Colonic mucosa (tissue), 4 donors: ENCODE data around the gene MAPT. TPM values are rescaled to one million over a fixed set of nuclear protein-coding genes. Genes with fewer than 3 reads are reported as not detected.
"Not testable (repeated sequence)": the region's sequence is repeated elsewhere in the genome, so short reads cannot be mapped to it uniquely, and the experiment has no call there.

Source experiments
- DNase-seq: peaks from one replicate; pipeline ENCODE4 v3.0.0-alpha.2; 2020
- H3K27ac ChIP-seq: fragments of 200-600 bp; one replicate; pipeline ENCODE4 v1.8.0; 2021
- H3K27me3 ChIP-seq: fragments of 200-600 bp; one replicate; pipeline ENCODE4 v1.8.0; 2021
- H3K36me3 ChIP-seq: fragments of 200-600 bp; one replicate; pipeline ENCODE4 v1.8.0; 2021
- H3K4me1 ChIP-seq: fragments of 200-600 bp; one replicate; pipeline ENCODE4 v1.8.0; 2021; ENCODE audit warnings: mild to moderate bottlenecking
- H3K4me3 ChIP-seq: fragments of 200-600 bp; one replicate; pipeline ENCODE4 v1.8.0; 2021
- H3K9ac ChIP-seq, 2 donors: one replicate each; pipeline ENCODE4 v1.7.0; 2013; ENCODE audit warnings: control low read depth in 2 of 2, low read depth in 2 of 2, low read length in 2 of 2
- H3K9me3 ChIP-seq: fragments of 200-600 bp; one replicate; pipeline ENCODE4 v1.8.0; 2021
- intact Hi-C: fragments of 100-400 bp; cut with DNase I; formaldehyde crosslinking; loops from one replicate; pipeline ENCODE4 v1.14.1; 2022
- total RNA-seq, 2 donors: library from RNA; stranded (reverse); fragmentation: NEBNext Ultra II Directional in 1 of 2; extraction: Animal tissue kit (Norgen Biotek cat#: 25700) in 1 of 2; gene quantifications; one replicate each; pipeline ENCODE4 v1.2.1, GENCODE V29; 2021
- TF ChIP-seq, protein P1 (sequence below): fragments of 200-600 bp; IDR thresholded peaks from one replicate; pipeline ENCODE4 v1.8.0; 2022; ENCODE audit warnings: antibody characterized with exemption, mild to moderate bottlenecking
- donor health status: healthy.
- donor health status: DM: no; HTN: no; CAD: no.
- donor health status: DM: no; HTN: no; CAD: no.

Gene MAPT
- total RNA-seq, 2 donors from 2014 or later: 0.37 to 2.9 TPM

DNA sequence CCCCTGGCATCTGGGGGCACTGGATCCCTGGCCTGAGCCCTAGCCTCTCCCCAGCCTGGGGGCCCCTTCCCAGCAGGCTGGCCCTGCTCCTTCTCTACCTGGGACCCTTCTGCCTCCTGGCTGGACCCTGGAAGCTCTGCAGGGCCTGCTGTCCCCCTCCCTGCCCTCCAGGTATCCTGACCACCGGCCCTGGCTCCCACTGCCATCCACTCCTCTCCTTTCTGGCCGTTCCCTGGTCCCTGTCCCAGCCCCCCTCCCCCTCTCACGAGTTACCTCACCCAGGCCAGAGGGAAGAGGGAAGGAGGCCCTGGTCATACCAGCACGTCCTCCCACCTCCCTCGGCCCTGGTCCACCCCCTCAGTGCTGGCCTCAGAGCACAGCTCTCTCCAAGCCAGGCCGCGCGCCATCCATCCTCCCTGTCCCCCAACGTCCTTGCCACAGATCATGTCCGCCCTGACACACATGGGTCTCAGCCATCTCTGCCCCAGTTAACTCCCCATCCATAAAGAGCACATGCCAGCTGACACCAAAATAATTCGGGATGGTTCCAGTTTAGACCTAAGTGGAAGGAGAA is 118.2 kb downstream of the MAPT start:
- Histone ChIP-seq H3K4me3 (no peak overlapping the region), H3K4me1 (no peaks in the 10 kb centered on the region), H3K27me3 (no peaks in the 10 kb centered on the region), H3K27ac (no peak overlapping the region), H3K9ac (no peak overlapping the region), H3K36me3 (no peaks in the 10 kb centered on the region), H3K9me3 (no peaks in the 10 kb centered on the region)
- no peak for DNase-seq
- intact Hi-C loops: no loop called here
- TF ChIP-seq, protein P1, sequence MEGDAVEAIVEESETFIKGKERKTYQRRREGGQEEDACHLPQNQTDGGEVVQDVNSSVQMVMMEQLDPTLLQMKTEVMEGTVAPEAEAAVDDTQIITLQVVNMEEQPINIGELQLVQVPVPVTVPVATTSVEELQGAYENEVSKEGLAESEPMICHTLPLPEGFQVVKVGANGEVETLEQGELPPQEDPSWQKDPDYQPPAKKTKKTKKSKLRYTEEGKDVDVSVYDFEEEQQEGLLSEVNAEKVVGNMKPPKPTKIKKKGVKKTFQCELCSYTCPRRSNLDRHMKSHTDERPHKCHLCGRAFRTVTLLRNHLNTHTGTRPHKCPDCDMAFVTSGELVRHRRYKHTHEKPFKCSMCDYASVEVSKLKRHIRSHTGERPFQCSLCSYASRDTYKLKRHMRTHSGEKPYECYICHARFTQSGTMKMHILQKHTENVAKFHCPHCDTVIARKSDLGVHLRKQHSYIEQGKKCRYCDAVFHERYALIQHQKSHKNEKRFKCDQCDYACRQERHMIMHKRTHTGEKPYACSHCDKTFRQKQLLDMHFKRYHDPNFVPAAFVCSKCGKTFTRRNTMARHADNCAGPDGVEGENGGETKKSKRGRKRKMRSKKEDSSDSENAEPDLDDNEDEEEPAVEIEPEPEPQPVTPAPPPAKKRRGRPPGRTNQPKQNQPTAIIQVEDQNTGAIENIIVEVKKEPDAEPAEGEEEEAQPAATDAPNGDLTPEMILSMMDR: no peak

DNA sequence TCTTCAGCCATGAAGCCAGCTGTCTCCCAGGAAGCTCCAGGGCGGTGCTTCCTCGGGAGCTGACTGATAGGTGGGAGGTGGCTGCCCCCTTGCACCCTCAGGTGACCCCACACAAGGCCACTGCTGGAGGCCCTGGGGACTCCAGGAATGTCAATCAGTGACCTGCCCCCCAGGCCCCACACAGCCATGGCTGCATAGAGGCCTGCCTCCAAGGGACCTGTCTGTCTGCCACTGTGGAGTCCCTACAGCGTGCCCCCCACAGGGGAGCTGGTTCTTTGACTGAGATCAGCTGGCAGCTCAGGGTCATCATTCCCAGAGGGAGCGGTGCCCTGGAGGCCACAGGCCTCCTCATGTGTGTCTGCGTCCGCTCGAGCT is 118.8 kb downstream of the MAPT start:
- TF ChIP-seq, protein P1: no peak
- Histone ChIP-seq H3K27ac (no peak overlapping the region), H3K4me1 (no peaks in the 10 kb centered on the region), H3K36me3 (no peaks in the 10 kb centered on the region), H3K27me3 (no peaks in the 10 kb centered on the region), H3K9me3 (no peaks in the 10 kb centered on the region), H3K4me3 (no peak overlapping the region), H3K9ac (no peak overlapping the region)
- DNase-seq: no peak
- intact Hi-C loops: no loop called here

DNA sequence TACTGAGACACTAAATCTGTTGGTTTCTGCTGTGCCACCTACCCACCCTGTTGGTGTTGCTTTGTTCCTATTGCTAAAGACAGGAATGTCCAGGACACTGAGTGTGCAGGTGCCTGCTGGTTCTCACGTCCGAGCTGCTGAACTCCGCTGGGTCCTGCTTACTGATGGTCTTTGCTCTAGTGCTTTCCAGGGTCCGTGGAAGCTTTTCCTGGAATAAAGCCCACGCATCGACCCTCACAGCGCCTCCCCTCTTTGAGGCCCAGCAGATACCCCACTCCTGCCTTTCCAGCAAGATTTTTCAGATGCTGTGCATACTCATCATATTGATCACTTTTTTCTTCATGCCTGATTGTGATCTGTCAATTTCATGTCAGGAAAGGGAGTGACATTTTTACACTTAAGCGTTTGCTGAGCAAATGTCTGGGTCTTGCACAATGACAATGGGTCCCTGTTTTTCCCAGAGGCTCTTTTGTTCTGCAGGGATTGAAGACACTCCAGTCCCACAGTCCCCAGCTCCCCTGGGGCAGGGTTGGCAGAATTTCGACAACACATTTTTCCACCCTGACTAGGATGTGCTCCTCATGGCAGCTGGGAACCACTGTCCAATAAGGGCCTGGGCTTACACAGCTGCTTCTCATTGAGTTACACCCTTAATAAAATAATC is 119.3 kb downstream of the MAPT start:
- H3K36me3 ChIP-seq: no peaks in the 10 kb centered on the region
- H3K27me3 ChIP-seq: no peaks in the 10 kb centered on the region
- intact Hi-C loops: no loop called here
- H3K9me3 ChIP-seq: no peaks in the 10 kb centered on the region
- TF ChIP-seq, protein P1: no peak
- DNase-seq: no peak
- H3K4me3 ChIP-seq: no peak overlapping the region
- H3K4me1 ChIP-seq: no peaks in the 10 kb centered on the region
- H3K9ac ChIP-seq: no peak overlapping the region
- H3K27ac ChIP-seq: no peak overlapping the region

DNA sequence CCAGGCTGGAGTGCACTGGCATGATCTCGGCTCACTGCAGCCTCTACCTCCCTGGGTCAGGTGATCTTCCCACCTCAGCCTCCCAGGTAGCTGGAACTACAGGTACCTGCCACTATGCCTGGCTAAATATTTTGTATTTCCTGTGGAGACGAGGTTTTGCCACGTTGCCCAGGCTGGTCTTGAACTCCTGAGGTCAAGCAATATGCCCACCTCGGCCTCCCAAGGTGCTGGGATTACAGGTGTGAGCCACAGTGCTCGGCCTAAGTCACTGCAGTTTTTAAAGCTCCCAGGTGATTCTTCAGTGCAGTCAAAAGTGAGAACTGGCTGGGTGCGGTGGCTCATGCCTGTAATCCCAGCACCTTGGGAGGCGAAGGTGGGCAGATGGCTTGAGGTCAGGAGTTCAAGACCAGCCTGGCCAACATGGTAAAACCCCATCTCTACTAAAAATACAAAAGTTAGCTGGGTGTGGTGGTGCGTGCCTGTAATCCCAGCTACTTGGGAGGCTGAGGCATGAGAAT is 125.1 kb downstream of the MAPT start:
- H3K9me3 ChIP-seq, H3K4me3 ChIP-seq, H3K27me3 ChIP-seq, DNase-seq, H3K9ac ChIP-seq, H3K36me3 ChIP-seq, intact Hi-C loops, H3K27ac ChIP-seq, H3K4me1 ChIP-seq: not testable (repeated sequence)

DNA sequence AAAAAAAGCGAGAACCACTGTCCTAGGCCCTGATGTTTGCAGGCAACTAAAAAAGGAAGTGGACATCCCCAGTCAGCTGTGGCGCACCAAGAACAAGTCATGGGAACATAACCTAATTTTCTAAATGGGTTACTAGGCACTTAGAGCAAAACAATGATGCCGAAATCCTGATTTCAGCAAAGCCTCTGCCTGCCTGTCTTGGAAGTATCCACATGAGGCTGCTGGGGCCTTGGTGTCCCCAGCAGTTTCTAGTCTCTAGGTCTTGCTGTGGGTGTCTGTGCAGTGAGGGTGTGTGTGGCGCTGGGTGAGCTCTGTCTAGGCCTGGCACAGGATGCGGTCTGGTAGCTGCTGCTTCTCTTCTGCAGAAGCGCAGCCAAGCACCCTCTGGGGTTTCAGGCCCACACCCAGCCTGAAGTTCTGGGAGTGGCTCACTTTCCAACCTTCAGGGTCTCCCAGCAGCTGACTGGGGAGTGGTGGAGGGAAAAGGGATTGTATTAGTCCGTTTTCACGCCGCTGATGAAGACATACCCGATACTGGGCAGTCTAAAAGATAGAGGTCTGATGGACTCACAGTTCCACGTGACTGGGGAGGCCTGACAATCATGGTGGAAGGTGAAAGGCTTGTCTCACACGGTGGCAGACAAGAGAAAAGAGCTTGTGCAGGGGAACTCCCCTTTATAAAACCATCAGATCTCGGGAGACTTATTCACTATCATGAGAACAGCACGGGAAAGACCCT is 125.8 kb downstream of the MAPT start:
- Histone ChIP-seq H3K36me3 (no peaks in the 10 kb centered on the region), H3K4me1 (no peaks in the 10 kb centered on the region), H3K4me3 (no peak overlapping the region), H3K27me3 (no peaks in the 10 kb centered on the region), H3K9me3 (no peaks in the 10 kb centered on the region), H3K27ac (no peak overlapping the region), H3K9ac (no peak overlapping the region)
- TF ChIP-seq, protein P1: no peak
- no peak for DNase-seq
- intact Hi-C loops: no loop called here

DNA sequence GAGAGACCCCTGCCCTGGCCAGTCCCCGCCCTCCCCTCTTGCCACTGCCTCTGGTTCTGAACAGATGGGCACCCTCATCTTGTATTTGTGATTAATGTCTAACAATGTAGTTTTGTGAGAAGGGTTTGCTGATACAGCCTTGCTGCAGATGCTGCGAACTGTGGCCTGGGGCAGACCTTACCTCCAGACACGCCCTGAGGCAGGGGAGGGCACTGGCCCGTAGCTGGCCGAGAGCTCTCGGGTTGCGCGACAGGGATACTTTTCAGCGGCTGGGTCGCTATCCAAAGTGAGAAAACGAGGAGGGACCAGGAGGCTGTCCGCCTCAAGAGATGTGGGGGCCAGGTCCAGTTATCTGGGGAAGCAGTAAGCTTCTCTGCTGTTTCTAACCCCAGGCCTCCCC is 126.6 kb downstream of the MAPT start:
- no peak overlapping the region for H3K27ac ChIP-seq
- H3K4me1 ChIP-seq: no peaks in the 10 kb centered on the region
- no peaks in the 10 kb centered on the region for H3K27me3 ChIP-seq
- TF ChIP-seq, protein P1: no peak
- no peak overlapping the region for H3K9ac ChIP-seq
- no peak overlapping the region for H3K4me3 ChIP-seq
- intact Hi-C loops: no loop called here
- no peaks in the 10 kb centered on the region for H3K9me3 ChIP-seq
- no peak for DNase-seq
- no peaks in the 10 kb centered on the region for H3K36me3 ChIP-seq

DNA sequence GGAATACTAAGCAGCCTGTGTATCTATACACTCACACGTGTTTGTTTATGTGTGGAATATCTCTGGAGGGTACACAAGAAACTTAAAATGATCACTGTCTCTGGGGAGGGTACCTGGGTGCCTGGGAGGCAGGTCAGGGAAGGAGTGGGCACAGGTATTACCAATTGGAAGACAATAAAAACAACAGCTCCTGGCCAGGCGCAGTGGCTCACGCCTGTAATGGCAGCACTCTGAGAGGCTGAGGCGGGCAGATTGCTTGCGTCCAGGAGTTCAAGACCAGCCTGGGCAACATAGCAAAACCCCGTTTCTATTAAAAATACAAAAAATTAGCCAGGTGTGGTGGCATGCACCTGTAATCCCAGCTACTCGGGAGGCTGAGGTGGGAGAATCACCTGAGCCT is 129.0 kb downstream of the MAPT start:
- H3K36me3 ChIP-seq, H3K4me3 ChIP-seq, H3K27ac ChIP-seq, intact Hi-C loops, H3K9me3 ChIP-seq, H3K9ac ChIP-seq, H3K27me3 ChIP-seq, H3K4me1 ChIP-seq, DNase-seq: not testable (repeated sequence)
